ENCODE data around the gene OCA2. TPM values are rescaled to one million over a fixed set of nuclear protein-coding genes. Genes with fewer than 3 reads are reported as not detected.

The OCA2 gene
- total RNA-seq, 1 experiment from 2014 or later: 0.31 TPM

- no peak overlapping the region for H2BK120ac ChIP-seq (ENCODE audit: low read depth, low read length, poor library complexity, severe bottlenecking)
- DNase-seq: no peak
- H2BK20ac ChIP-seq (ENCODE audit: low read depth, low read length, poor library complexity, severe bottlenecking): no peak overlapping the region
- H2AK5ac ChIP-seq (ENCODE audit: insufficient read length, low read length): no peak overlapping the region
- no peaks in the 10 kb centered on the region for H3K9me3 ChIP-seq (ENCODE audit: control insufficient read depth, low read depth, low read length)
- no peaks in the 10 kb centered on the region for H3K4me1 ChIP-seq (ENCODE audit: insufficient read depth, low read length)
- H3K27ac ChIP-seq (ENCODE audit: insufficient read length, low read depth, low read length): no peak overlapping the region
- no peaks in the 10 kb centered on the region for H3K27me3 ChIP-seq (ENCODE audit: insufficient read depth, low read length)
- H4K8ac ChIP-seq (replicated peaks; ENCODE audit: insufficient read length, low read depth, low read length): no peak overlapping the region
- no CpG with 5 or more reads among the region's 5 CpGs for WGBS (ENCODE audit: extremely low coverage, insufficient read length, low lambda C conversion rate)
- H3K79me1 ChIP-seq (ENCODE audit: insufficient read depth, low read depth, low read length, poor library complexity, severe bottlenecking): no peaks in the 10 kb centered on the region
- H2BK12ac ChIP-seq (ENCODE audit: insufficient read length, low read depth, low read length): no peak overlapping the region
- no peak for TF ChIP-seq CTCF (conservative IDR thresholded peaks at IDR 0.05)
- H3K36me3 Mint-ChIP-seq (ENCODE audit: insufficient read depth in 1 of 3, low read depth in 3 of 3): peaks cover 0 to 9% (median 0%) of the 10 kb centered on the region in 3 experiments; a peak in 2 of 7 replicates
- no peak overlapping the region for H4K91ac ChIP-seq (ENCODE audit: insufficient read length, low read depth, low read length)
- H2BK5ac ChIP-seq (ENCODE audit: insufficient read length, low read length): no peak overlapping the region
- no peak overlapping the region for H3K23ac ChIP-seq (ENCODE audit: insufficient read length, low read depth, low read length)
- H4K5ac ChIP-seq (ENCODE audit: insufficient read length, low read depth, low read length): no peak overlapping the region
- no peaks in the 10 kb centered on the region; the same call in 1 of the 2 replicates for H3K27me3 Mint-ChIP-seq (ENCODE audit: low read depth)
- peaks cover 0 to 8% of the 10 kb centered on the region in 2 experiments; a peak in 4 of 5 replicates for H3K9me3 Mint-ChIP-seq
- no peak overlapping the region for H3K4ac ChIP-seq (ENCODE audit: low read depth, low read length)
- H3K79me2 ChIP-seq (ENCODE audit: insufficient read depth, low read length): no peaks in the 10 kb centered on the region
- no peak overlapping the region for H3K56ac ChIP-seq (ENCODE audit: insufficient read length, low read depth, low read length)
- H3K9ac ChIP-seq (ENCODE audit: extremely low read depth, insufficient read length, low read length): no peak overlapping the region
- H3K23me2 ChIP-seq (ENCODE audit: insufficient read length, low read depth, low read length, poor library complexity, severe bottlenecking): no peaks in the 10 kb centered on the region
- H3K14ac ChIP-seq (ENCODE audit: insufficient read depth, low read length): no peak overlapping the region
- H3K4me2 ChIP-seq (ENCODE audit: insufficient read depth, insufficient read length, low read length): no peak overlapping the region
- H3K4me1 Mint-ChIP-seq: no peaks in the 10 kb centered on the region
- H3K4me3 Mint-ChIP-seq: no peak overlapping the region
- no peaks in the 10 kb centered on the region for H4K20me1 ChIP-seq (ENCODE audit: control insufficient read depth, insufficient read depth, insufficient read length)
- 0 out of 7 replicates have a peak overlapping the region, but pooled peaks of 1 of the 3 experiments have one; percentile 27 for H3K27ac Mint-ChIP-seq
- no peak overlapping the region for H3T11ph ChIP-seq (ENCODE audit: low read length)
- no peak overlapping the region for H2BK15ac ChIP-seq (ENCODE audit: low read depth, low read length)
- no peak overlapping the region for H3K18ac ChIP-seq (ENCODE audit: insufficient read length, low read depth, low read length)
- H2AFZ ChIP-seq (ENCODE audit: low read length): no peak overlapping the region
Observed at GRCh38 chr15:28051955-28052633, 47.0 kb downstream of the OCA2 start.

Measured in H9 (cell line).